Measurements from ENCODE around the gene ASTN2. TPM values are rescaled to one million over a fixed set of nuclear protein-coding genes. Genes with fewer than 3 reads are reported as not detected.

The ASTN2 gene
- total and polyA plus RNA-seq, 2 donors (not counting 3 experiments of a cell fraction or from before 2014, with no cell fraction given), result 1.0 to 1.9 TPM

DNA sequence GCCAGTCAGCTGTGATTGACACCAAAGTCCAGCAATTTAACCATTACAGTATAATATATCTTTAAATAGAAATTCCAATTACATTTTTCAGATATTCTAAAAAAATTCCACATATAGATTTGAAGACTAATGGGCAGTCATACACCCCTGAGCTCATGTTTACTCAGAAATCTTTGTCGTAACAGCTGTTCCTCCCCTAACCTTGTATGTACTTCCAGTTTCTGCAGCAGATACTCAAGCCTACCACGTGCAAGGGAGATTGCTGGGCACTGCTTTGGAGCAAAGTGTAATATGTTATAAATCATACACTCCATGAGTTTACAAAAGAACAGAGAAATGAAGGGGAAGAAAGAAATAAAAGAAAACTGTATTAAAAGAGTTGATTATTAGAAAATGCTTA lies 486.6 kb downstream of the ASTN2 start:
- ChIA-PET CTCF (no interaction called here), POLR2A (no interaction called here)
- TF ChIP-seq EZH2 (IDR thresholded peaks at IDR 0.05; ENCODE audit: borderline replicate concordance, low read depth, low read length, severe bottlenecking), result no peak
- no peaks in the 10 kb centered on the region for H4K20me1 ChIP-seq (replicated peaks; ENCODE audit: control insufficient read depth, extremely low read depth, insufficient read depth, low read length)
- no peak overlapping the region for H2AFZ ChIP-seq (ENCODE audit: low read depth, low read length)
- intact Hi-C loops (cut with micrococcal nuclease), result no loop called here
- FAIRE-seq (no peak), DNase-seq (ENCODE audit: low read depth, low spot score) (no peak)
- peaks cover 5% of the 10 kb centered on the region for H3K9me3 ChIP-seq (replicated peaks; ENCODE audit: control insufficient read depth, insufficient read depth, low read length)
- H3K27me3 ChIP-seq (ENCODE audit: control insufficient read depth in 2 of 2, insufficient read depth in 2 of 2, low read length in 2 of 2), result no peaks in the 10 kb centered on the region
- no peak overlapping the region for H3K4me2 ChIP-seq (ENCODE audit: insufficient read depth, low read length)
- no peaks in the 10 kb centered on the region for H3K4me1 ChIP-seq (ENCODE audit: control insufficient read depth, extremely low read depth, insufficient read depth, low read length)
- no TSS peak for BruUV-seq (replicated peaks)
- no peak overlapping the region for H3K4me3 ChIP-seq (replicated peaks in 1 of 3; ENCODE audit: insufficient read depth in 1 of 3, low read depth in 1 of 3, low read length in 3 of 3)
- H3K9ac ChIP-seq (replicated peaks; ENCODE audit: extremely low read depth, insufficient read depth, low read length), result no peak overlapping the region
- no peaks in the 10 kb centered on the region for H3K79me2 ChIP-seq (ENCODE audit: control insufficient read depth, insufficient read depth, low read length)
- no peaks in the 10 kb centered on the region for H3K9me1 ChIP-seq (replicated peaks; ENCODE audit: control insufficient read depth, extremely low read depth, insufficient read depth, low read length)
- no peaks in the 10 kb centered on the region for H3K36me3 ChIP-seq (ENCODE audit: control insufficient read depth in 2 of 2, extremely low read depth in 1 of 2, insufficient read depth in 2 of 2, low read length in 2 of 2)
- H3K27ac ChIP-seq (ENCODE audit: insufficient read depth, low read depth, low read length), result no peak overlapping the region
- dilution Hi-C loops (cut with MboI; ENCODE audit: extremely low pct_ligation_motif_present, low sequenced_read_pairs), result no loop called here

DNA sequence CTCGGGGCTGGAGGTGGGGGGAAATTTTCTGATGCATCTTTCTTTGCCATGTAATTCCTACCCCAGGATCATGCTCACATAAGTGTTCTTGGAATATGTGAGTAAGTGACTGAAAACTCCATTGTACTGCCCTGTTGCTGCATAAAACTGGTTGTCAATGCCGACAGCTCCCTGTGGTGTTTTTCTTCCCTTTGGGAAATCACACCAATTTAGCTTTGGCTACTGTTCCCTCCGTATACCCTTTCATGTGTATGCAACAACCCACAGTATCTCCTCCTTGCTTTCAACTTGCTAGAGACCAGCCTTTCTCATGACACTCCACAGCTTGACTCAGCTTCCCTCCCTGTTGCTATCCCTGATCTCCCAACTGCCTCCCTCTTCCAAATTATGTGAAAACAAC lies 487.1 kb downstream of the ASTN2 start:
- Histone ChIP-seq H3K9me3 (replicated peaks; ENCODE audit: control insufficient read depth, insufficient read depth, low read length) (peaks cover 5% of the 10 kb centered on the region), H4K20me1 (replicated peaks; ENCODE audit: control insufficient read depth, extremely low read depth, insufficient read depth, low read length) (no peaks in the 10 kb centered on the region), H3K9ac (replicated peaks; ENCODE audit: extremely low read depth, insufficient read depth, low read length) (no peak overlapping the region), H3K9me1 (replicated peaks; ENCODE audit: control insufficient read depth, extremely low read depth, insufficient read depth, low read length) (no peaks in the 10 kb centered on the region), H3K79me2 (ENCODE audit: control insufficient read depth, insufficient read depth, low read length) (no peaks in the 10 kb centered on the region), H2AFZ (ENCODE audit: low read depth, low read length) (no peak overlapping the region), H3K27ac (ENCODE audit: insufficient read depth, low read depth, low read length) (no peak overlapping the region), H3K36me3 (ENCODE audit: control insufficient read depth in 2 of 2, extremely low read depth in 1 of 2, insufficient read depth in 2 of 2, low read length in 2 of 2) (no peaks in the 10 kb centered on the region), H3K4me3 (replicated peaks in 1 of 3; ENCODE audit: insufficient read depth in 1 of 3, low read depth in 1 of 3, low read length in 3 of 3) (no peak overlapping the region), H3K4me1 (ENCODE audit: control insufficient read depth, extremely low read depth, insufficient read depth, low read length) (no peaks in the 10 kb centered on the region), H3K4me2 (ENCODE audit: insufficient read depth, low read length) (no peak overlapping the region), H3K27me3 (ENCODE audit: control insufficient read depth in 2 of 2, insufficient read depth in 2 of 2, low read length in 2 of 2) (no peaks in the 10 kb centered on the region)
- TF ChIP-seq, protein P1, sequence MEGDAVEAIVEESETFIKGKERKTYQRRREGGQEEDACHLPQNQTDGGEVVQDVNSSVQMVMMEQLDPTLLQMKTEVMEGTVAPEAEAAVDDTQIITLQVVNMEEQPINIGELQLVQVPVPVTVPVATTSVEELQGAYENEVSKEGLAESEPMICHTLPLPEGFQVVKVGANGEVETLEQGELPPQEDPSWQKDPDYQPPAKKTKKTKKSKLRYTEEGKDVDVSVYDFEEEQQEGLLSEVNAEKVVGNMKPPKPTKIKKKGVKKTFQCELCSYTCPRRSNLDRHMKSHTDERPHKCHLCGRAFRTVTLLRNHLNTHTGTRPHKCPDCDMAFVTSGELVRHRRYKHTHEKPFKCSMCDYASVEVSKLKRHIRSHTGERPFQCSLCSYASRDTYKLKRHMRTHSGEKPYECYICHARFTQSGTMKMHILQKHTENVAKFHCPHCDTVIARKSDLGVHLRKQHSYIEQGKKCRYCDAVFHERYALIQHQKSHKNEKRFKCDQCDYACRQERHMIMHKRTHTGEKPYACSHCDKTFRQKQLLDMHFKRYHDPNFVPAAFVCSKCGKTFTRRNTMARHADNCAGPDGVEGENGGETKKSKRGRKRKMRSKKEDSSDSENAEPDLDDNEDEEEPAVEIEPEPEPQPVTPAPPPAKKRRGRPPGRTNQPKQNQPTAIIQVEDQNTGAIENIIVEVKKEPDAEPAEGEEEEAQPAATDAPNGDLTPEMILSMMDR (IDR thresholded peaks at IDR 0.05; ENCODE audit: extremely low read depth in 1 of 2, insufficient read depth in 1 of 2, low read depth in 1 of 2, low read length in 2 of 2), result no peak
- TF ChIP-seq POLR2AphosphoS5 (IDR thresholded peaks at IDR 0.05; ENCODE audit: insufficient read depth, low read depth, low read length) (no peak), EZH2 (IDR thresholded peaks at IDR 0.05; ENCODE audit: borderline replicate concordance, low read depth, low read length, severe bottlenecking) (no peak), JUN (IDR thresholded peaks at IDR 0.05; ENCODE audit: borderline replicate concordance, insufficient read depth, insufficient read length, low read depth) (no peak), GATA2 (IDR thresholded peaks at IDR 0.05; ENCODE audit: insufficient read depth, insufficient read length, low read depth, low read length) (no peak), FOS (IDR thresholded peaks at IDR 0.05; ENCODE audit: borderline replicate concordance, insufficient read depth, low read length) (no peak), MYC (IDR thresholded peaks at IDR 0.05; ENCODE audit: low read depth, low read length) (no peak), POLR2A (IDR thresholded peaks at IDR 0.05; ENCODE audit: low read depth, low read length) (no peak)
- TF ChIP-seq, protein P2, sequence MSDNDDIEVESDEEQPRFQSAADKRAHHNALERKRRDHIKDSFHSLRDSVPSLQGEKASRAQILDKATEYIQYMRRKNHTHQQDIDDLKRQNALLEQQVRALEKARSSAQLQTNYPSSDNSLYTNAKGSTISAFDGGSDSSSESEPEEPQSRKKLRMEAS (IDR thresholded peaks at IDR 0.05; ENCODE audit: insufficient read depth, insufficient read length), result no peak
- DNase-seq (ENCODE audit: low read depth, low spot score) (no peak), FAIRE-seq (no peak)
- ChIA-PET CTCF (no interaction called here), POLR2A (no interaction called here)
- BruUV-seq (replicated peaks), result no TSS peak
- dilution Hi-C loops (cut with MboI; ENCODE audit: extremely low pct_ligation_motif_present, low sequenced_read_pairs) (no loop called here), intact Hi-C loops (cut with micrococcal nuclease) (no loop called here)

Measured in endothelial cell of umbilical vein (primary cell).